Stimulated activated CD8-positive, alpha-beta memory T cell treated with anti-CD3 and anti-CD28 coated beads, Interleukin-15, amount 100 ng/mL, for 24 hours (primary cell): ENCODE measurements around the gene C16orf74.
A peak's percentile ranks its signal among the peaks of the same experiment; 100 is the strongest.

ENCODE experiments used
- DNase-seq: peaks from one replicate; pipeline ENCODE4 v3.0.0-alpha.2; 2020; ENCODE audit warnings: low read depth

Gene C16orf74

DNA sequence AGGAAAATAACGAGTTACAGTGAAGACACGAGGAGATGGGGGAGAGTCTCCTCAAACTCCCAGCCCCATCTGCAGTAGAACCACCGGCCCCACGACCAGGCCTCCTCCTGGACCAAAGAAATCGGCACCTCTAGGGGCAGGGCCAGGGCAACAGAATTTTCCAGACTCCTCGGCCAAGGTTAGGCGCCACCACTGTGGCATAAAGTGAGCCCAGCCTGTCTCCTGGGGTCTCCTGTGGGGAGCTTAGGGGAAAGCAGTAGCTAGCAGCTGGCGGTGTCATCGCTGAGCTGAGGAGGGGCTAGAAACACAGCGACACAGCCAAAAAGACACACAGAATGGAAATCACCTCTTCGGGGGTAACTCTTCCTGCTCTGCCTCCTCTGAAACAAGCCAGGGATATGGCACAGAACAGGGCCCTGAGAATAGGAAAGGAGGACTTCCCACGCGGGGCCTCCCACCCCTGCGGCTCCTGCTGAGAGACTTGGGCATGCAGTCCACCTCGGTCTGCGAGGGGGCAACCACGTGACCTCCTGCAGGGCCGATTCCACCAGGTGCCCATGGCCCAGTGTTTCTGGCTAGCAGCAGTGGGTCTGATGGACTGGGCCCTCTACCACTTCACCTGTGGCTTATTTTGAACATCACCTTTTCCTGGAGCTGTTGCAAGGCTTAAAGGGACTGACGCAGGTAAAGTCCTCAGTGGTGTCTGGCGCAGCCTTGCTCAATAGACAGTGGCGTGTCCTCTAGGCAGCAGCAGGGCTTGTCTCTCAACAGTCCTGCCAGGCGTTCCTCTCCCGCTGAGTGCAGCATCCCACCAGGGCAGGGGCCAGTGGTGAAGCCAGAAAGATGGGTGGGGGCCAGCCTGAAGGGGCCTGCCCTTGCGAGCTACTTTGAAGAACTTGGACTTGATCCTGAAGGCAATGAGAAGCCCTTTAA is 55.4 kb downstream of the C16orf74 start:
- no peak for DNase-seq

DNA sequence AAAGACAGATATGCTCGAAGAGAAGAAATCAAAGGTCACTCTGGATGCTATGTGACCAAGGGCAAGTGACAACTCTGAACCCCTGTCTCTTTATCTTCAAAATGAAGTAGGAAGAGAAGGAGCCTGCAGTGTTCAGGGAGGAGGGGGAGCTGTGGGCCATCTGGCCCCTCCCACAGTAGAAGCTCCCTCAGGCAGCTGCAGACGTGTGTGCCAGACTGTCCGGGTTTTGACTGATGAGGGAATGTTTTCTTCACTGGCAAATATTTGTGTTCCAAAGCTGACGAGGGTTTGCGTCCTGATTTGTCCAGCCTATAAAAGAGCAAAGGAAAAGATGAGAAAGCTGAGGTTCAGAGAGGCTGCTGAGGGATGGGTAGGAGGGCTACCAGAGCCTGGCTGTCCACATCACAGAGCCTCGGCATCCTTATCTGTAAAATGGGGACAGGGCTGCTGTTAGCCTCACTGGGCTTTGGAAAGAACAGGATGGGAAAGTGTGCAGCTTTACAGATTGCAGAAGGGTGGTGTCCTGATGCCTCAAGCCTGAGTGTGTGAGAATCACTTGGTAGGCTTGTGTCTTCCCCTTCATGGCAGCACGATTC is 60.3 kb downstream of the C16orf74 start:
- DNase-seq: no peak

DNA sequence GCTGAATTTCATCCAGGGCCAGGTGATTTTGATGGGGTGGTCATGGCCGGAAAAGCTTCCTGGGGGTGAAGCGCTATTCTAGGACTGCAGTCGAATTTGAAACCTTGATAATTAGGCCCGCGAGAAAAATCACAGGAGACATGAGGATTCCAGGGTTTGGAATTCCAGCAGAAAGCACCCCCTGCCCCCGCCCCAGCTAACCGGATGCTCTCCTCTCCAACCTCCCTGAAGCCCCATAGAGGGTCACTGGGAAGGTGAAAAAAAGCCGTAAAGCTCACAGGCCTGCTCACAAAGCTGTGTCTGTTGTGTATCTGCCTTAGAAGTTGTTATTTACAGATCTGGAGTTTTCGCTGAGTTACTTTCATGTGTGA is 61.0 kb downstream of the C16orf74 start:
- no peak for DNase-seq

DNA sequence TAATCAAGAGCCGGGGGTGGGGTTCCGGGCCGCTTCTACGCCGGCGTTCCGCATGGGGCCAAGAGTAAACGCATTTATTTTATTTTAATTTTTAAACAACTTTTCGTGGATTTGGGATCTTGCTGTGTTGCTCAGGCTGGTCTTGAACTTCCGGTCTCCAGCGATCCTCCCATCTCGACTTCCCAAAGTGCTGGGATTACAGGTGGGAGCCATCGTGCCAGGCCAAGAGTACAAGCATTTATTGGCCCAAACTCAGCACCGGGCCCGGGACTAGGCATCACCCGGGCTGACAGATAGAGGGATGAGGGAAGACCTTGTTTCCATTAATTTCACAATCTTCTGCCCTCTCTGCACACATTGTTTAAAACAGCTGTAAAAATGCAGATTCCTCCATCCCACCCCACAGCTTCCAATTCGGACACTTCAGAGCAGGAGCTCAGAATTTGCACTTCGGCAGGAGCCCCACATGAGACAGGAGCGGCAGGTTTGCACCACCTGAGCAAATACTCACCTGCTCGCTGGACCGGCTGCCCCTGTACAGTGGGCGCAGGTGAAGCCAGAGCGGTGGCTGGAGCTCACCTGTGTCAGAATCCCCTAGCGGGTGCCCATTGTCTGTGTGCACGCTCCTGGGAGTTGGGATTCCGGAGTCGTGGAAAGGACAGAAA is 61.5 kb downstream of the C16orf74 start:
- no peak for DNase-seq

DNA sequence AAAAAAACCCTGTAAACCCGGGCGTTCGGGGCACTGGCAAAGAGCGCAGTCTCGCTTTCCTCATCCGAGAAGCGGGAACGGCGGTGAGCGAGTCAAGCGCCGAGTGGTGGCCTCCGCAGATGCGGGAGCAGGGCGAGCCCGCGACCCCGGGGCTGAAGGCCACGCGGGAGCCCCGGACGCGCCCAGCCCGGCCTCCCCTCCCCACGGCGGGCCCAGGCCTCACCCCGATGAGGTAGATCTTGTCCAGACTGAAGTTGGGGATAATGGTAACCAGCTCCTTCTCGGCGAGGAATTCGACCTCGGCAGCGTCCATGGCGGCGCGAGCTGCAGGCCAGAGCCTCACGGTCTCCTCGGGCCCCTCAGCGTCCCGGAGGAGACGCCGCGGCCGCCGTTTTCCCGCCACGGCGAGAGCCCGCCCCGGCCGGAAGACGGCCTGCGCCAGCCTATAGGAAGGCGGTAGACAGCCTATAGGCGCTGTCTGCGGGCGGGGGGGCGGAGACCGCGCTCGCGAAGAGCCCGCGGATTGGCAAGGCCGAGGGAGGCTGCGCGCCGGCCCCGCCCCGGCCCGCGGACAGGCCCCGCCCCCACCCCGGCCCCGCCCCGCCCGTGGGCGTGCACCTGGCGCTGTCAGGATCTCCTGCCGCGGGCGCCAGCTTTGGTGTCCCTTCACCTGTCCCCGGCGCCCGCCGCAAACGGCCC is 62.2 kb downstream of the C16orf74 start, which contains the start of gene GINS2:
GINS2 (minus strand) TSS at position 369 of the 699 bp plus-strand sequence; CDS start at position 313, 56 bp downstream.
- peak; percentile 79 for DNase-seq

DNA sequence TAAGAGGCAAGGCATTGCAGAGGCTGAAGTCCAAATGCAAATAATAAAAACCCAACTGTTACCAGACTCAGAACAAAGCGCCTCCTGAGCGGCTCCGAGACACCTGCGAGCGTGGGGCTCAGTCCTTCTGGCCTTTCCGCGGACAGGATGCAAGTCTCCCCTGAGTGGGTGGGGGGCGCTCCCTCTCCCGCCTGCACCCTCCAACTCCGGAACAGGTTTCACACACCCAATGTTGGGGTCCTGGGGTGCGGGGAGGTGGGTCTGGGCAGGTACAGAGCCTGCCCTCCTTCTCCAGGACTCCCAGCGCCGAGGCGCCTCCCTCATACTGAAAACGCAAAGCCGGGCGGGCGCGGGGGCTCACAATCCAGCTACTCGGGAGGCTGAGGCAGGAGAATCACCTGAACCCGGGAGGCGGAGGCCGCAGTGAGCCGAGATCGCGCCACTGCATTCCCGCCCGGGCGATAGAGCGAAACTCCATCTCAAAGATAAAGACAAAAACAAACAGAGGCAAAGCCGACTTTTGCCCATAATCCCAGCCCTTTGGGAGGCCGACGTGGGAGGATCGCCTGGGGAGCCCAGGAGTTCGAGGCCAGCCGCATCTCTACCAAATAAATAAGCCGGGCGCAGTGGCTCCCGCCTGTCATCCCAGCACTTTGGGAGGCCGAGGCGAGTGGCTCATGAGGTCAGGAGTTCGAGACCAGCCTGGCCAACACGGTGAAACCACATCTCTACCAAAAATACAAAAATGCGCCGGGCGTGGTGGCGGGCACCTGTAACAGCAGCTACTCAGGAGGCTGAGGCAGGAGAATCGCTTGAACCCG is 63.0 kb downstream of the C16orf74 start:
- DNase-seq: no peak

DNA sequence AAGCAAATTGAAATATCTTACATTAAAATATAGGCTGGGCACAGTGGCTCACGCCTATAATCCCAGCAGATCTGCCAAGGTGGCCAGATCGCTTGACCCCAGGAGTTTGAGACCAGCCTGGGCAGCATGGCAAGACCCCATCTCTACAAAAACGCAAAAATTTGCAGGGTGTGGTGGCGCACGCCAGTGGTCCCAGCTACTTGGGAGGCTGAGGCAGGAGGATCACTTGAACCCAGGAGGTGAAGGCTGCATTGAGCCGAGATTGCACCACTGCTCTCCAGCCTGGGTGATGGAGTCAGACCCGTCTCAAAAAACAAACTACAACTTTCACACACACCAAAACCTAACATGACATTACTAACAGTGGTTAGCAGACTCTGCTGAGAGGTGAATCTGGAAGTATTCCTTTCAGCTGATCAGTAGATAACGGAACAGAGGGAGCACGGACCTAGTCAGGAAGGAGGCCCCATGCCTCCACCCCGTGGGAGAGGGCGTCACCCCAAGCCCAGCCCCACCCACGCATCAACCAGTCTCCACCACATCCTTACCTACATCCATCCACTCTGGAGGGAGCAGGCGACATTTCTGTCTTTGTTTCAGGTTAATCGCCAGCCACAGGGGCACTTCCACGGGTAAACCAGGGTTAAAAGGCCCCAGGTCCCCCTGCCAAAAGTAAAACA is 63.8 kb downstream of the C16orf74 start:
- no peak for DNase-seq

DNA sequence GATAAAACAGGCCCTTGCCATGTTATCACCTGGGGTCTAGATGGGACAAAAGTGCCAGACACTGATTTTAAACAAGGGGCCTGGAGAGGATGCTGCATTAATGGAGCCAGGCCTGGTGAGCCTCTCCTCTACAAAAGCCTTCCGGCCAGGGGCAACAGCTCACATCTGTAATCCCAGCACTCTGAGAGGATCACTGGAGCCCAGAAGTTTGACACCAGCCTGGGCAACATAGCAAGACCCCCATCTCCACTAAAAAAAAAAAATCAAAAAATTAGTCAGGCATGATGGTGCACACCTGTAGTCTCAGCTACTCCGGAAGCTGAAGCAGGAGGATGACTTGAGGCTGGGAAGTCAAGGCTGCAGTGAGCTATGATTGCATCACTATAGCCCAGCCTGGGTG is 65.6 kb downstream of the C16orf74 start:
- DNase-seq: no peak

DNA sequence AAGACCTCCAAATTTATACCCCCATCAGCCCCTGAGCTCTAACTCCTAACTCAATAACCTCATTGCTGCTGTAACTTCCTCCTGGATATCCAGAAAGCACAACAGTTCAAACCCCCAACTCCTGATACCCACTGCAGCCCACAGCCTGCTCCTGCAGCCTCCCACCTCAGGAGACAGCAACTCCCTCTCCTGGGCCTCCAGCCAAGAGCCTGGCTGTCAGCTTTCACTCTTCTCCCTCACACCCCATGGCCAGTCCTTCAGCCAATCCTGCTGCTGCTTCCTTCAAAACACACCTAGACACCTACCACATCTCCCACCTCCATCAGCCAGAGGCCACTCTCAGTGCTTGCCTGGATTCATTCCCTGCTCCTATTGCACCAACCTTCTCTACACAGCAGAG is 67.5 kb downstream of the C16orf74 start:
- no peak for DNase-seq

DNA sequence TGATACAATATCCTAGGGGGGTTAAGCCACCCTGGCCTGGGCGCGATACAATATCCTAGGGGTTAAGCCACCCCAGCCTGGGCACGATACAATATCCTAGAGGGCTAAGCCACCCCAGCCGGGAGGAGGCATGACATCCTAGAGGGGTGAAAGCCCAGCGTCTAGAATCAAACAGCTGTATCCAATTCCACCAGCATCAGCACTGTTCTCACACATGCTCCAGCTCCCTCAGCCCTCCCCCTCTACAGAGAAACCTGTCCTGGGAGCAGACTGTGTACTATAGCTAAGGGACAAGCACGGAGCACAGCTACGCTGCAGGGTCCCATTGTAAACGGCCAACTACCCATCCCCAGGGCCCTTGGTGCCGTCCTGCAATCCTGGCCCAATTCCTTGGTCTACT is 68.4 kb downstream of the C16orf74 start:
- DNase-seq: no peak

DNA sequence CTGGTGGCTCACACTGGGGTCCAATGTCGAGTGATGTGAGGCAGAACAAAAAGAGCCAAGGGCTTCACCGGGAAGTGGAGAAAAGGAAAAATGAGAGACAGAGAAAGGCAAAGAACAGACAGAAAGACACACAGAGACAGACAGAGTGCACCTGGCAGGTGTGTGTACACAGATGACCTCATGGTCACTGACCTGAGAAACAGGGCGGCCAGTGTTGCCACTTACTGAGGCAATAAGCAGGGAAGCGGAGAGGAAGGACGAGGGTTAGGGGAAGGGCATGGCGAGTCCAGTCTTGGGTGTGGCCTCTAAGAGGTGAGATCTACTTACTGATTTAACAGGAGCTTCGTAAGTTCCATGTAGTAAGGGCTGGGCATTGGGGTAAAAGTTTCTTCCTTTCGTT is 69.6 kb downstream of the C16orf74 start:
- no peak for DNase-seq

DNA sequence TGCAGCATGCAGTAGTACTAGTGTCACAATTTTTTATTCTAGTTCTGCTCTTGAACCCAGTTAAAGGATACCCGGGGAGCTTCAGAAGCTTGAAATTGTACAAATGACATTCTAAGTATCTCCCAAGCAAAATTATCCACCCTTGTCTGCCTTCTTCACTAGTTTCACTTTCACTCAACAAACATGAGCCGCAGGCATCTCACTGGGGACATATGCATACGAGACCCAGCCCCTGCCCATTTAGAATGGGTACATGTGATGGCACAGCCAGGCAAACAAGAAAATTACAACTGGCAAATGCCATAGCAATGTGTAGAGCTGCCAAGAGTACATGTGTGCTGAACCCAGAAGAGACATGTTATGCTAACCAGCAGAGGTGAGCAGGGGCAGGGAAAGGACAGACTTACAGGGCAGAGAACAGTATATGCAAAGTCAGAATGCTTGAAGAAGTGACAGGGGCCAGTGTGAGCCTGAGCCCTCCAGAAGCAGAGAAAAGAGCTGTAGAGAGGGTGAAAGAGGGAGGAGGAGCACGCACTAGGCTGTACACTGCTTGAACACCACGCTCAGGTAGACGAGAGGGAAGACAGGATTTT is 70.4 kb downstream of the C16orf74 start:
- no peak for DNase-seq

DNA sequence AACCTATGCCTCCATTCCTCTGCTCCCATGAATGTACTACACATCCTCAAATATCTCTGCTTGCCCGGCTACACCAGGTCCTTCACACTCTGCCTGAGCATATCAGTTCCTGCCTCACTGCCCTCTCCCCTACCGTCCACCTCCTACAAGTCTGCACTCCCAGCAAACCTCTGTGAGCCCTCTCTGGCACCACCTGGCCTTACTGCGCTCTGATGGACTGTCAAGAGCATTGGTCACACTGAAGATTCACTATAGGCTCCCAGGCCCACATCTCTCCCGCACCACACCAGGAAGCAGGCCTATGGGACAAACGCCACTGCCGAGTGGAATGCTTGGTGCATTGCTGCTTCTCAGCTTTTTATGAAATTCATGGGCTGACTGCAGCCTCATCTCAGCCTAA is 71.0 kb downstream of the C16orf74 start:
- DNase-seq: no peak

DNA sequence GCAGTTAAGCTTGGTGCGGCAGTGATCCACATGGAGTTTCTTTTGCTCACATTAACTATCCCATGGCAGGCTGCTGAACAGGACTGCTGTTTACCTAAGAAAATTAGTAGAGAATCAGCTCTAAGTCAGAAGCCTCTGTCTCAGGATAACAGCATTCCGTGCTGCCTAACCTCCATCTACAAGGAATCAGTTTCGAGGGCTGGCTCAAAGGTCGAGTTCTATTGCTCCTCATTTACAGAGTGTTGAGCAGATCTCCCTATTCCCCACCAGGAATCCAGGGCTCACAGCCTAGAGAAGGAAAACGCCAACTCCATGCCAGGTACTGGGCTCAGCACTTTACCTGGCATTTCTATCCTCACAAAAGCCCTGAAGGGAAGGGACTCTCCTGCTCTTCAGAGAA is 72.1 kb downstream of the C16orf74 start:
- no peak for DNase-seq

DNA sequence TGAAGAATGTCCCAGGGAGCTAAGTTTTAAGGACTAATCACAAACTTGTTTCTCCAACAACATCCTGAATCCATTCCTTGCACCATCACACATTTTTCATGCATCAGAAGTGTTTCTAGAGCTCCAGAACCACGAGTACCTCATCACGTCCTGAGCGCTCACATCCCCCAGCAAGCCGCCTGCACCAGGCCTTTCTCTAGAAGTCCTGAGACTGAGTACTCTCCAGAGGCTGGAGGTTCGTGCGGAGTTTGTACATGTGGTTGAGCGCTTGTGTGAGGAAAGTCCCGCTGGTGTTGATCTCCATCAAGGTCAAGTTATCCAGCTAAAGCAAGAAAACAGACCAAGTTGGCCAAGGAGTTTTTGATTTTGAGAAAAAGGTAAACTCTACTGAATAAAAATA is 72.9 kb downstream of the C16orf74 start:
- DNase-seq: no peak

DNA sequence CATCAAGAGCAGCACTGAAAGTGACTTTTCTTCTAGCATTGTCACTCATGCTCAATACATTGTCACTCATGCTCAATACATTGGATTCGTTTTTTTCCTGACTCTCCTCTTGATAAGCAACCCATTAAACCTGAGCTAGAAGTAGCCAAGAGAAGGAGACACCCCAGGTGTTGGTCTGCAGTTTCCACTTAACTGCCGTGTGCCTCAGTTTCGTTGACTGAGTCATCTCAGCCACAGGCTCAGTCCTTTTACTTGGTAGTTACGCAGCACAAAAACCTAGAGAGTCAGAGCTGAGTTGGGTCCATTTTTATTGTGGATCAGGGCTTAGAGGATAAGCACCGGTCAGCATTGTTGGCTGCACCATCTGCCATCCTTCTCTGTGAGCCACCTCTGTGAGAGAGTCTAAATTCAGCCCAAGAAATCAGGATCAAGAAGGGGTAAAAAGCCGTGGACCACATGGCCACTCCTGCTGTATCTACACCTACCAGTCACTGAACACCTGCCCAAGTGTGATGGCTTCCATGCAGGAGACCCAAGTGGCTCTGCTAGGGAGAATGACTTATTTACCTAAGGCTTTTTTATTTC is 73.4 kb downstream of the C16orf74 start:
- DNase-seq: no peak

DNA sequence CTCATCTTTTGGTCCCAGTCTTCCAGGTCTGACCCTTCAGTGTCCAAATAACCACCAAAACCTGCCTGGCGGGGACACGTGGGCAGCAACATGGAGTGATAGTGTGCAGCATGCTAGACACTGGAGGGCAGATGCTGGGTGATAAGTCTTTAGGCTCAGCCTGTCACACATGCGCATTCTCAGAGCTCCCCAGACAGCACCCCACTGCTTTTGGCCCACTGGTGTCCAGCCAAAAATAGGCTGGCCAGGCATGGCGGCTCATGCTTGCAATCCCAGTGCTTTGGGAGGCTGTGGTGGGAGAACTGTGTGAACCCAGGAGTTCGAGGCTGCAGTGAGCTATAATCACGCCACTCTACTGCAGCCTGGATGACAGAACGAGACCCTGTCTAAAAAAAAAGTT is 74.4 kb downstream of the C16orf74 start:
- no peak for DNase-seq

DNA sequence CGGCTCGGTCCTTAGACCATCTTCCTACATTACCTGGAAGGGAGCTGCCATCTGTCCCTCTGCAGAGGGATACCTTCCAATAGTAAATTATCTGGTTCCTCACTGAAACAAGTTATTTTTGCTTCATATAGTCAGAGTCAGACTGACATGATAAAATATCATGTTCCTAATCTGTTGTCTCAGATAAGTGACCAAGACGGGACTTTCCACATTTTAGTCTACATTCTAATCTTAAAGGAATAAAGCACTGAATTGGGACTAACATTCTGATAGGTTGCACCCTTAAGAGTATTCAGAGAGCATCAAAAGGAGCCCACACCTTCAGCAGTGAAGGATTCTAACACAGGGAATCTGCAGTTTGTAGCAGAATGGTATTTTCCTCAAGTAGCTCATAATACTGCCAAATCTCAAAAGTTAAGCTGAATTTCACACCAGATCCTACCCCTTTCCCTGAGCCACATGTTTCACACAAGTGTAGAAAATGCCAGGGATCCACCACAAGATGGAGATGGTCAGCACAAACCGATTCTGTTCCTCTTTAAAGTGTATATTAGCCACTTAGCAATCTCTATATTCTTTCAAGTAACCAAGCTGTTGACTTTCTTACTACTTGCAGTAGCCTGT is 75.5 kb downstream of the C16orf74 start:
- no peak for DNase-seq

DNA sequence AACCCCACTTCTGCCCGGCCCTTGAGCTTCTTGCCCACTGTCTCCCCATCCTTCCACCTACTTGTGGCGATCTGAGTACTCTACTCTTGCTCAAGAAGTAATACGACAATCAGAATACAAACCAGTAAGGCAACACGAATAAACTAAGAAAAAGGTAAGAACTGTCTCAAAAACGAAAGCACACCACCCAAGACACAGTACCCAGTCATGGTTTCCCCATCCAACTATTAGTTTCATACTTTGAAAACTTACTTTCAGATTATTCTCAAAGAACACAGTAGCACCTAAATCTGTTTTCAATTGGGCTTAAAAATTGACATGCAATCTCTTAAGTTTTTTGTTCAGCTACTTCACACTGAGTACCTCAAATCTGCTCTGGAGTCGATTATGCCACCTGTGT is 76.1 kb downstream of the C16orf74 start:
- no peak for DNase-seq

DNA sequence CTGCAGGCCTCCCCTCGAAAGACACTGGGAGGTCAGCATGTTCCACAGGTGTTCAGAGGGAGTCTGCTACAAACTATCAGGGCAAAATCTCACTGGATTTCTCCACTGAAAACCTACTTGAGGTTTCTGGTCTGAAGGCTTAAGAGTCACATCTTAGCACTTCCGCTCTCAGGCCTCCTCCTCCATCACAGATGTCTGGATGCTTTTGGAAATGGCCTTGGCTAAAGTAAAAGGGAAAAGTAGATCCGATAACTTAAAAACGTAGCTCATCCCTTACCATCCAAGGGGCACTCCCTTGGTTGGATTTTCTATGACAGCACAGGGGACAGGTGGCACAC is 76.5 kb downstream of the C16orf74 start:
- no peak for DNase-seq
